GM12891 (cell line): ENCODE data around the gene FLT3.

Source experiments
- POLR2A ChIP-seq: IDR thresholded peaks from 2 replicates; pipeline ENCODE4 v1.6.1; 2011; ENCODE audit warnings: low read depth, low read length, control low read depth
- POLR2AphosphoS5 ChIP-seq: IDR thresholded peaks from 2 replicates; pipeline ENCODE4 v1.6.1; 2011; ENCODE audit warnings: low read depth, low read length, control low read depth
- TAF1 ChIP-seq: IDR thresholded peaks from 2 replicates; pipeline ENCODE4 v1.6.1; 2011; ENCODE audit warnings: low read depth, low read length, control low read depth

DNA sequence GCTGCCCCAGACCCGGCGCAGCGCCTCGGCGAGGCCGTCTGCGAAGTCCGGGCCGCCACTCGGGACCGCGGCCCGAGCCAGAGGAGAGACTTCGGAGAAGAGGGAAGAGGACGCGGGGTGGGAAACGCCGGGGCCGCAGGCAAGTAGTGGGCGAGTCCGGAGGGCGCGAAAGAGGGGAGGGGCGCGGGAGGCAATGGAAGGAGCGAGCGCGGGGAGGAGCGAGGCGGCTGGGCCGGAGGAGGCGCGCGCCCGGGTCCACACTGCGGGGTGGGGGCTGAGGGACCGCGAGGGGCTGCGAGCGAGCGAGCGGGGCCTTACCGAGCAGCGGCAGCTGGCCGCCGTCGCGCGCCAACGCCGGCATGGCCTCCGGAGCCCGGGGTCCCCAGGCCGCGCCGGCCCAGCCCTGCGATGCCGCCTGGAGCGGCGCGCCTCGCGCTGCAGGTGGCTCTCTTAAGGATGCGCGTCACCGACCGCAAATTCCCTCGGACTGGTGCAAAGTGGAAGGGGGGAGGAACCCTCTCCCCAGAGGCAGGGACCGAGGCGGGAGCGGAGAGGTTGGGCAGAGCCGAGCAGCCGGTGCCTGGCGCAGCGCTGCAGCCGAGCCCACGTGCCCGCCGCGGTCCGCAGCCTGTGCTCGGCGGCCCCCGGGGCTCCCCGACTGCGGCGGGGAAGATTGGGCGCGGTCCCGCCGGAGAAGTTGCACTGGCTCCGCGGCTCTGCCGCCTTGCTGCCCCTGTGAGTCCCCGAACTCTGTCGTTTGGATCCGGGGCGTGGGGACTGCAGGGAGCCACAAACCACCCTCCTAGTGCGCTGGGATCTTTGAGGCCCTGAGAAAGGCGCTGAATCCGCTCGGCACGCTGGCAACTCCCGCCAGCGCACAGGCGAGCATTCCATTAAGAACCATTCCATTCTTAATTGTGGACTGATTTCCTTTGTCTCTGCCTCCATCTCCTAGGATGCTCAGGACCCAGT lies at the start of gene FLT3:
- TF ChIP-seq TAF1 (no peak), POLR2A (no peak), POLR2AphosphoS5 (no peak)
